Body of pancreas (tissue), 4 donors: ENCODE data around the gene TUBGCP2. TPM values are rescaled to one million over a fixed set of nuclear protein-coding genes. Genes with fewer than 3 reads are reported as not detected.
A peak's percentile ranks its signal among the peaks of the same experiment; 100 is the strongest.

Experiments
- ATAC-seq: fragments of 150-250 bp; one replicate; pipeline ENCODE4 v1.9.1; 2016
- DNase-seq, 4 donors: peaks; one replicate each; pipeline ENCODE4 v3.0.0-alpha.2; 2019
- H3K27ac ChIP-seq, 4 donors: fragments of 200-600 bp; sonication (generic); 1 replicate in 3 of 4; 2 replicates in 1 of 4; pipeline versions ENCODE4 v1.5.1 to v1.6.1; 2016 to 2019; ENCODE audit warnings: mild to moderate bottlenecking in 1 of 4, mixed read lengths in 1 of 4, moderate library complexity in 1 of 4
- H3K27me3 ChIP-seq, 2 donors: fragments of 200-600 bp; sonication (generic); one replicate each; pipeline ENCODE4 v1.6.0; 2016; ENCODE audit warnings: mild to moderate bottlenecking in 1 of 2
- H3K36me3 ChIP-seq, 2 donors: fragments of 200-600 bp; sonication (generic); replicated peaks in 1 of 2; 2 replicates each; pipeline ENCODE4 v1.5.1; 2016; ENCODE audit warnings: low read depth in 2 of 2; ENCODE audit not compliant: insufficient read depth in 1 of 2
- H3K4me1 ChIP-seq: fragments of 200-600 bp; sonication (generic); one replicate; pipeline ENCODE4 v1.6.0; 2016
- H3K4me3 ChIP-seq, 2 donors: fragments of 200-600 bp; sonication (generic); 1 replicate in 1 of 2; 2 replicates in 1 of 2; pipeline ENCODE4 v1.5.1; 2016 to 2019
- H3K9me3 ChIP-seq, 3 donors: fragments of 200-600 bp; sonication (generic); 1 replicate in 2 of 3; 2 replicates in 1 of 3; pipeline ENCODE4 v1.5.1; 2016
- CTCF ChIP-seq, 7 experiments: fragments of 450-650 bp in 4 of 7; fragments of 200-600 bp in 3 of 7; sonication (generic) in 3 of 7; IDR thresholded peaks; one replicate each; pipeline ENCODE4 v1.5.1; 2016 to 2019; ENCODE audit warnings: antibody characterized with exemption in 7 of 7
- POLR2A ChIP-seq, 3 donors: fragments of 450-650 bp; IDR thresholded peaks; one replicate each; pipeline ENCODE4 v1.6.1; 2016; ENCODE audit warnings: antibody characterized with exemption in 3 of 3, mild to moderate bottlenecking in 2 of 3
- WGBS, 2 donors: methylation state at CpG; one replicate each; pipeline ENCODE4 v1.1.5; 2017; 5-methylcytosine and 5-hydroxymethylcytosine counted together
- intact Hi-C: fragments of 100-400 bp; cut with DNase I; formaldehyde crosslinking; loops from one replicate; pipeline ENCODE4 v1.15.1; 2023
- microRNA counts, 2 donors: library from miRNA; unstranded; fragments of <30 nt; microRNA quantifications; one replicate each; lab custom pipeline; 2017
- microRNA-seq, 2 donors: library from miRNA; unstranded; fragments of <30 nt; microRNA quantifications; one replicate each; pipeline ENCODE4, GENCODE V29; 2016; ENCODE audit warnings: borderline number of aligned reads in 2 of 2, borderline replicate concordance in 2 of 2
- small RNA-seq: library from RNA; depleted of rRNA; stranded (forward); fragments of <200 nt; gene quantifications from one replicate; pipeline ENCODE3, GENCODE V24; 2016
- total RNA-seq, 2 donors: library from RNA; depleted of rRNA; stranded (reverse); fragments of >200 nt; gene quantifications; one replicate each; pipeline ENCODE4 v1.1.0, GENCODE V29; 2016

The TUBGCP2 gene
- total RNA-seq, 2 donors from 2014 or later = 32.2 to 36.6 TPM

GRCh38 chr10:133231244-133231945, 77.3 kb downstream of the TUBGCP2 start:
- intact Hi-C loops = no loop called here
- no peaks in the 10 kb centered on the region for H3K9me3 ChIP-seq
- peaks cover 0 to 18% of the 10 kb centered on the region in 2 donors for H3K27me3 ChIP-seq
- DNase-seq = no peak
- H3K27ac ChIP-seq = no peak overlapping the region
- 12 to 32% methylated on average over 13 to 44 of the region's 44 CpGs for WGBS, 2 donors
- peaks cover 10% of the 10 kb centered on the region for H3K4me1 ChIP-seq
- no peaks in the 10 kb centered on the region for H3K36me3 ChIP-seq
- H3K4me3 ChIP-seq = no peak overlapping the region
- TF ChIP-seq POLR2A (IDR thresholded peaks at IDR 0.05) (no peak), CTCF (IDR thresholded peaks at IDR 0.05) (no peak)
- no peak for ATAC-seq

GRCh38 chr10:133230387-133231195, 78.1 kb downstream of the TUBGCP2 start:
- Histone ChIP-seq H3K36me3 (no peaks in the 10 kb centered on the region), H3K27ac (no peak overlapping the region), H3K9me3 (no peaks in the 10 kb centered on the region), H3K4me3 (no peak overlapping the region), H3K27me3 (peaks cover 0 to 12% of the 10 kb centered on the region in 2 donors), H3K4me1 (peaks cover 5% of the 10 kb centered on the region)
- ATAC-seq (no peak), DNase-seq (peak in 2 of 4 donors; percentile 14 to 20)
- intact Hi-C loops = no loop called here
- TF ChIP-seq CTCF (IDR thresholded peaks at IDR 0.05) (no peak), POLR2A (IDR thresholded peaks at IDR 0.05) (no peak)
- WGBS, 2 donors = 2 to 7% methylated on average over 6 to 43 of the region's 122 CpGs

- no peak within 1 kb of the TSS for H3K4me3 ChIP-seq
- TF ChIP-seq POLR2A (IDR thresholded peaks at IDR 0.05) (no peak), CTCF (IDR thresholded peaks at IDR 0.05) (no peak)
- 1% methylated on average over 12 of the region's 49 CpGs; no CpG with 5 or more reads in 1 of the 2 donors for WGBS, 2 donors
- peaks cover 5% of the 10 kb centered on the region for H3K4me1 ChIP-seq
- no peaks in the 10 kb centered on the region for H3K36me3 ChIP-seq
- intact Hi-C loops = no loop called here
- DNase-seq (no peak), ATAC-seq (no peak)
- H3K27me3 ChIP-seq = peaks cover 0 to 9% of the 10 kb centered on the region in 2 donors
- H3K27ac ChIP-seq = no peak within 1 kb of the TSS
- no peaks in the 10 kb centered on the region for H3K9me3 ChIP-seq
Observed at GRCh38 chr10:133230044-133230361, 78.7 kb downstream of the TUBGCP2 start, which contains the start of gene UTF1. Gene UTF1 (plus strand): TSS chr10:133230217. CDS start chr10:133230289, 72 bp downstream.

DNA sequence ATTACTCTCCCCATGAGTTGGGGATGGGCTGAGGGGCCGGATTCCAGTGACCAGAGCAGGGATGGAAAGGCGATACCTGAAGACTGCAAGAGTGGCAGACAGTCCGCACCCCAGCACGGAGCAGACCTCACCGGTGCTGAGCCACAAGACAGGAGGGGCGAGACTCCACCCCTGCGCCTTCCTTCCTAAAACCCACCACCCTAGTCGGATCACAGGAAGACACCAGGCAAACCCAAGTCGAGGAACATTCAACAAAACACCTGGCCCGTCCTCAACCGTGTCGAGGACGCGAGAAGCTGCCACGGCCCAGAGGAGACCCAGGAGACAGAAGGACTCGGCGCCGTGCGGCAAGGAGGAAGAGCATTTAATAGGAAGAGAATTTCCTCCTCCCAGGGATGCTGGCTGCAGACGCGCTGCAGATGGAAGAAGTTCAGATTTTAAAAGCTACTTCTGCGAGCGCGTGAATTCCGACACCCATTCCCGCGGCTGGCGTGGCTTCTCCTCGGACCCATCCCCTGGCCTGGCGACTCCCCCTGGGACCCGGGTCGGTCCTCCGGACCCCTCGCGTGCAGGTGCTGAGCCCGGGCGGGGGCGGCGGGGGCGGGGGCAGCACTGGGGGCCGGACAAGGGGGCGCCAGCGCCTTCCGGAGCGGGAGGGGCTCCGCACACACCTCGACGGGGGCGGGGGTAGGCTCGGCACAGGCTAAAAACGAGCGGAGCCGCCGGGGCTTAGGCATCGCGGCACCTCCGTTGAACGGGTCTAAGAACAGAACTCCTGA, 79.2 kb downstream of the TUBGCP2 start:
- Histone ChIP-seq H3K27me3 (peaks cover 0 to 9% of the 10 kb centered on the region in 2 donors), H3K9me3 (no peaks in the 10 kb centered on the region), H3K27ac (no peak overlapping the region), H3K4me1 (peaks cover 5% of the 10 kb centered on the region), H3K4me3 (no peak overlapping the region), H3K36me3 (no peaks in the 10 kb centered on the region)
- intact Hi-C loops = no loop called here
- no peak for ATAC-seq
- TF ChIP-seq POLR2A (IDR thresholded peaks at IDR 0.05) (no peak), CTCF (IDR thresholded peaks at IDR 0.05) (no peak)
- no peak for DNase-seq
- 6 to 12% methylated on average over 10 to 42 of the region's 58 CpGs for WGBS, 2 donors

MicroRNA genes within 50 kb of the gene (microRNA counts, 767-probe panel; counts per million panel counts)
- microRNA hsa-miR-202-3p (lab: Ali Mortazavi, UCI) = 0 to 736 counts per million in 2 donors

Small RNAs within 50 kb of the gene (microRNA-seq; reads per million reads assigned to microRNA genes)
- gene MIR202 = 3.3 to 5.8 reads per million in 2 donors

Small RNAs within 50 kb of the gene (small RNA-seq; reads per million reads assigned to genes)
- gene BANF1P2 = not detected

Other genes starting within 250 kb of the TUBGCP2 start
- gene ADGRA1, start 220.9 kb downstream of the TUBGCP2 start, total RNA-seq = under 1 TPM in 1 of 2 donors, not detected in 1; under 0.01 TPM
- gene KNDC1, start 148.7 kb downstream of the TUBGCP2 start, total RNA-seq = 1 to 10 TPM in 1 of 2 donors, under 1 TPM in 1; 0.52 to 3.3 TPM
- gene UTF1, start 78.7 kb downstream of the TUBGCP2 start, total RNA-seq = not detected
- under 1 TPM in 1 of 2 donors, not detected in 1; 0.26 TPM for gene VENTX, start 71.0 kb downstream of the TUBGCP2 start, total RNA-seq
- gene ADAM8, start 32.0 kb downstream of the TUBGCP2 start, total RNA-seq = 1 to 10 TPM; 3.4 to 4.6 TPM
- gene ZNF511, start within 50 bp of the TUBGCP2 start, total RNA-seq = 10 to 100 TPM; 15.0 to 22.7 TPM
- 1 to 10 TPM in 1 of 2 donors, not detected in 1; 1.8 TPM for gene CALY, start 28.0 kb upstream of the TUBGCP2 start, total RNA-seq
- gene PRAP1, start 38.5 kb upstream of the TUBGCP2 start, total RNA-seq = 1 to 10 TPM in 1 of 2 donors, not detected in 1; 6.5 TPM
- gene FUOM, start 49.1 kb upstream of the TUBGCP2 start, total RNA-seq = 10 to 100 TPM; 12.5 to 16.1 TPM
- 10 to 100 TPM; 44.4 to 71.9 TPM for gene ECHS1, start 64.5 kb upstream of the TUBGCP2 start, total RNA-seq
- gene PAOX, start 70.4 kb upstream of the TUBGCP2 start, total RNA-seq = 1 to 10 TPM; 8.3 to 9.6 TPM
- gene MTG1, start 85.3 kb upstream of the TUBGCP2 start, total RNA-seq = 10 to 100 TPM; 22.8 to 83.7 TPM
- not detected for gene SPRN, start 115.8 kb upstream of the TUBGCP2 start, total RNA-seq
- 10 to 100 TPM in 1 of 2 donors, 1 to 10 TPM in 1; 3.9 to 11.2 TPM for gene SCART1, start 145.1 kb upstream of the TUBGCP2 start, total RNA-seq
- gene CYP2E1, start 218.5 kb upstream of the TUBGCP2 start, total RNA-seq = 10 to 100 TPM in 1 of 2 donors, 1 to 10 TPM in 1; 3.9 to 18.1 TPM